ENCODE data around the gene SIRT2.

- TF ChIP-seq EZH2 (IDR thresholded peaks at IDR 0.05), result no peak
- no peak for TF ChIP-seq POLR2AphosphoS5 (IDR thresholded peaks at IDR 0.05; ENCODE audit: borderline replicate concordance, low read depth, low read length)
These were observed 53.9 kb downstream of the SIRT2 start for GRCh38 chr19:38845374-38846024.

All from SK-N-MC (cell line).